Gastroesophageal sphincter (tissue), 3 donors: Measurements from ENCODE around the gene CPLX4.

Experiments used
- CTCF ChIP-seq, 4 experiments: fragments of 200-600 bp in 2 of 4; fragments of 450-650 bp in 2 of 4; sonication (generic) in 1 of 4; IDR thresholded peaks; one replicate each; pipeline ENCODE4 v1.5.1; 2017 to 2019; ENCODE audit warnings: antibody characterized with exemption in 4 of 4, mild to moderate bottlenecking in 2 of 4, moderate library complexity in 2 of 4
- EP300 ChIP-seq: sonication (generic); formaldehyde crosslinking; IDR thresholded peaks from one replicate; pipeline ENCODE4 v1.6.1; 2017; ENCODE audit warnings: antibody characterized with exemption, mild to moderate bottlenecking
- POLR2A ChIP-seq, 2 donors: fragments of 450-650 bp; IDR thresholded peaks; one replicate each; pipeline ENCODE4 v1.6.1; 2017; ENCODE audit warnings: antibody characterized with exemption in 2 of 2, mild to moderate bottlenecking in 2 of 2, moderate library complexity in 1 of 2
- POLR2AphosphoS5 ChIP-seq: sonication (generic); formaldehyde crosslinking; IDR thresholded peaks from one replicate; pipeline ENCODE4 v1.6.1; 2017; ENCODE audit warnings: antibody characterized with exemption

- TF ChIP-seq CTCF (IDR thresholded peaks at IDR 0.05) = no peak
- TF ChIP-seq POLR2AphosphoS5 = no peak
- no peak for TF ChIP-seq POLR2A (IDR thresholded peaks at IDR 0.05)
- no peak for TF ChIP-seq EP300
These were observed 21.9 kb upstream of the CPLX4 start for GRCh38 chr18:59340312-59340711.
